Lower leg skin (tissue), 3 donors: ENCODE data around the gene GGA1.

Experiments used
- CTCF ChIP-seq, 3 donors: fragments of 450-650 bp; IDR thresholded peaks; one replicate each; pipeline ENCODE4 v1.5.1; 2016; ENCODE audit warnings: antibody characterized with exemption in 3 of 3, mild to moderate bottlenecking in 3 of 3, moderate library complexity in 2 of 3
- POLR2A ChIP-seq, 2 donors: fragments of 450-650 bp; IDR thresholded peaks; one replicate each; pipeline ENCODE4 v1.6.1; 2016 to 2017; ENCODE audit warnings: antibody characterized with exemption in 2 of 2, mild to moderate bottlenecking in 1 of 2, moderate library complexity in 1 of 2

GRCh38 chr22:37610480-37611129 lies 2.0 kb downstream of the GGA1 start:
- TF ChIP-seq CTCF (IDR thresholded peaks at IDR 0.05) (no peak), POLR2A (IDR thresholded peaks at IDR 0.05) (no peak)
